PFSK-1 (cell line): ENCODE results near the gene WDPCP.

Experiments
- FOXP2 ChIP-seq: optimal IDR thresholded peaks from 2 replicates; pipeline ENCODE3; 2011; ENCODE audit warnings: borderline replicate concordance, control low read depth, inconsistent platforms; ENCODE audit not compliant: insufficient read depth; ENCODE audit errors: extremely low read length, extremely low read depth
- POLR2AphosphoS5 ChIP-seq: IDR thresholded peaks from 2 replicates; pipeline ENCODE4 v1.6.1; 2012; ENCODE audit warnings: low read depth, mild to moderate bottlenecking, control low read depth, low read length, moderate library complexity
- REST ChIP-seq, 2 experiments: IDR thresholded peaks; 2 replicates each; pipeline versions ENCODE4 v1.6.1 to v1.8.0; 2011 to 2012; ENCODE audit warnings: low read depth in 2 of 2, low read length in 2 of 2, control low read depth in 1 of 2, inconsistent platforms in 1 of 2, mild to moderate bottlenecking in 1 of 2, moderate library complexity in 1 of 2; ENCODE audit not compliant: insufficient read depth in 1 of 2
- SIN3A ChIP-seq: IDR thresholded peaks from 2 replicates; pipeline ENCODE4 v1.6.1; 2012; ENCODE audit warnings: mild to moderate bottlenecking, low read length, moderate library complexity, borderline replicate concordance; ENCODE audit not compliant: insufficient read depth
- TAF1 ChIP-seq: IDR thresholded peaks from 2 replicates; pipeline ENCODE4 v1.6.1; 2012; ENCODE audit warnings: low read length, control low read depth, borderline replicate concordance; ENCODE audit not compliant: insufficient read depth

The WDPCP gene

GRCh38 chr2:63494968-63495367 is 93.3 kb downstream of the WDPCP start:
- TF ChIP-seq REST (IDR thresholded peaks at IDR 0.05; ENCODE audit: insufficient read depth in 1 of 2, low read depth in 2 of 2, low read length in 2 of 2) (no peak), FOXP2 (no peak), TAF1 (no peak), SIN3A (no peak), POLR2AphosphoS5 (no peak)

GRCh38 chr2:63494100-63494499 is 94.2 kb downstream of the WDPCP start:
- no peak for TF ChIP-seq FOXP2
- TF ChIP-seq POLR2AphosphoS5 = no peak
- no peak for TF ChIP-seq REST (IDR thresholded peaks at IDR 0.05; ENCODE audit: insufficient read depth in 1 of 2, low read depth in 2 of 2, low read length in 2 of 2)
- no peak for TF ChIP-seq SIN3A
- no peak for TF ChIP-seq TAF1

- TF ChIP-seq SIN3A (no peak), TAF1 (no peak), FOXP2 (no peak), POLR2AphosphoS5 (no peak), REST (IDR thresholded peaks at IDR 0.05; ENCODE audit: insufficient read depth in 1 of 2, low read depth in 2 of 2, low read length in 2 of 2) (no peak)
These were observed 100.1 kb downstream of the WDPCP start for GRCh38 chr2:63488118-63488713.

GRCh38 chr2:63486861-63487290 is 101.4 kb downstream of the WDPCP start:
- no peak for TF ChIP-seq FOXP2
- TF ChIP-seq POLR2AphosphoS5 = no peak
- TF ChIP-seq REST (IDR thresholded peaks at IDR 0.05; ENCODE audit: insufficient read depth in 1 of 2, low read depth in 2 of 2, low read length in 2 of 2) = no peak
- TF ChIP-seq TAF1 = no peak
- no peak for TF ChIP-seq SIN3A
